T-cell (primary cell): ENCODE measurements around the gene COL4A3. TPM values are rescaled to one million over a fixed set of nuclear protein-coding genes. Genes with fewer than 3 reads are reported as not detected.
"Not testable (repeated sequence)": the region's sequence is repeated elsewhere in the genome, so short reads cannot be mapped to it uniquely, and the experiment has no call there.

ENCODE experiments used
- ATAC-seq, 4 experiments: fragments of 200-7000 bp in 3 of 4; fragments of 150-1000 bp in 1 of 4; cut with Tn5 transposase; replicated peaks in 1 of 4; 1 replicate in 3 of 4; 2 replicates in 1 of 4; pipeline ENCODE4 v1.10.0; 2021; ENCODE audit warnings: moderate library complexity in 3 of 4, mild to moderate bottlenecking in 2 of 4, moderate number of reproducible peaks in 1 of 4
- CTCF ChIA-PET, 2 donors: fragments of 300-600 bp; sonication (Branson Sonifier 250); formaldehyde crosslinking; loops; one replicate each; lab custom pipeline; 2022; ENCODE audit warnings: antibody characterized with exemption in 2 of 2; lab: Charles Lee
- POLR2A ChIA-PET, 2 donors: fragments of 300-600 bp; sonication (Branson Sonifier 250); formaldehyde crosslinking; loops; one replicate each; lab custom pipeline; 2022; ENCODE audit warnings: antibody characterized with exemption in 2 of 2; lab: Charles Lee
- DNase-seq, 35 experiments: peaks; one replicate each; pipeline versions ENCODE4 v3.0.0 to v3.0.0-alpha.2; 2013 to 2023
- H3K27ac ChIP-seq: one replicate; pipeline ENCODE4 v1.5.1; 2013; ENCODE audit warnings: low read length
- H3K27me3 ChIP-seq, 2 experiments: replicated peaks in 1 of 2; 1 replicate in 1 of 2; 2 replicates in 1 of 2; pipeline versions ENCODE4 v1.6.1 to v1.7.0; 2013; ENCODE audit warnings: low read length in 1 of 2, mixed read lengths in 1 of 2; ENCODE audit not compliant: control insufficient read depth in 2 of 2, insufficient read depth in 2 of 2; ENCODE audit errors: extremely low read depth in 1 of 2
- H3K36me3 ChIP-seq, 2 donors: 1 replicate in 1 of 2; 2 replicates in 1 of 2; pipeline versions ENCODE4 v1.6.1 to v1.7.0; 2013; ENCODE audit warnings: low read length in 1 of 2; ENCODE audit not compliant: control insufficient read depth in 2 of 2, insufficient read depth in 1 of 2; ENCODE audit errors: extremely low read depth in 1 of 2
- H3K4me1 ChIP-seq, 2 experiments: 1 replicate in 1 of 2; 2 replicates in 1 of 2; pipeline versions ENCODE4 v1.6.1 to v1.7.0; 2013; ENCODE audit warnings: low read length in 2 of 2, mixed read lengths in 1 of 2; ENCODE audit not compliant: insufficient read depth in 2 of 2, control insufficient read depth in 1 of 2; ENCODE audit errors: extremely low read depth in 1 of 2
- H3K4me3 ChIP-seq, 2 donors: 1 replicate in 1 of 2; 2 replicates in 1 of 2; pipeline versions ENCODE4 v1.5.1 to v1.7.0; 2013; ENCODE audit warnings: mild to moderate bottlenecking in 2 of 2, low read length in 1 of 2, moderate library complexity in 1 of 2; ENCODE audit not compliant: control insufficient read depth in 1 of 2; ENCODE audit errors: extremely low read depth in 1 of 2
- H3K9me3 ChIP-seq: 2 replicates; pipeline ENCODE4 v1.7.0; 2013
- H3K27ac Mint-ChIP-seq, 2 donors: one replicate each; pipeline ENCODE4 v1.8.0; 2020 to 2021; ENCODE audit warnings: mild to moderate bottlenecking in 2 of 2, mixed read lengths in 2 of 2
- H3K27me3 Mint-ChIP-seq, 2 donors: one replicate each; pipeline ENCODE4 v1.8.0; 2021 to 2022; ENCODE audit warnings: mixed read lengths in 2 of 2
- H3K36me3 Mint-ChIP-seq: one replicate; pipeline ENCODE4 v1.8.0; 2021; ENCODE audit warnings: mixed read lengths
- H3K4me1 Mint-ChIP-seq, 3 donors: one replicate each; pipeline ENCODE4 v1.8.0; 2020 to 2022; ENCODE audit warnings: mixed read lengths in 3 of 3, mild to moderate bottlenecking in 1 of 3
- H3K4me3 Mint-ChIP-seq, 3 donors: one replicate each; pipeline ENCODE4 v1.8.0; 2020 to 2022; ENCODE audit warnings: mild to moderate bottlenecking in 3 of 3, mixed read lengths in 3 of 3, moderate library complexity in 3 of 3
- H3K9me3 Mint-ChIP-seq, 3 donors: one replicate each; pipeline ENCODE4 v1.8.0; 2020 to 2022; ENCODE audit warnings: mixed read lengths in 3 of 3
- WGBS: methylation state at CpG from one replicate; pipeline ENCODE4 v1.1.5; 2013; ENCODE audit warnings: missing lambda C conversion rate; ENCODE audit not compliant: insufficient coverage; 5-methylcytosine and 5-hydroxymethylcytosine counted together
- total RNA-seq, 35 experiments: library from RNA in 6 of 35; stranded (reverse) in 6 of 35; fragments of 120-200 nt in 1 of 35; gene quantifications; one replicate each; pipeline versions ENCODE4 v1.2.1 to v1.2.4 and lab custom pipeline; 2013 to 2026

Gene COL4A3
- total RNA-seq, 5 donors from 2014 or later (not counting 1 experiment from before 2014, with no cell fraction given), result 0.35 to 0.65 (median 0.56) TPM

DNA sequence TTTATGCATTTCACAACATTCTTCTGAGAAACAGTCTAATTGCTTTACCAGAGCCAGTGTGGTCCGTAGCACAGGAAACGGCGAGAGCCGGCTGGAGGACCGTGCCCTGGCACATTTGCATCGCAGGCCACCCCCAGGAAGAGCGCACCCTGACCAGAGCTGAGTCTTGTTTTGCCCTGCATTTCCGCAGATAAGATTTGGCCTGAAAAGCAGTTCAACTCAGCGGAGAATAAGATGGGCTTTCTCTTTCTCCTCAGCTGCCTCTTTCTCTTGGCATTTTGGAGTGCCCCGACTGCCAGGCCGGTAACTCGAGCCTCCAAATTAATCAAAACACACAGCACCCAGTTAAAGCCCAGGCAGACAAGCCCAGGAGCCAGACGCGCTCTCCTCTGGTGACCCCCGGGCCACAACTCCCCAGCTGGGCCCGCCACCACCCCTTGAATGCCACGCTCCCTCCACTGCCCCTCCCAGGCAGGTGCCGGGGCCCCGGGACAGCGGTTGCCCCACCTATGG is 883 bp upstream of the COL4A3 start:
- no peaks in the 10 kb centered on the region for H3K9me3 ChIP-seq
- 3% methylated on average over 20 of the region's 20 CpGs for WGBS
- peaks cover 5 to 15% (median 12%) of the 10 kb centered on the region in 3 donors for H3K4me1 Mint-ChIP-seq
- no peaks in the 10 kb centered on the region for H3K36me3 Mint-ChIP-seq
- ATAC-seq (no peak), DNase-seq (no peak)
- no peak overlapping the region for H3K27ac Mint-ChIP-seq
- peaks cover 59 to 64% of the 10 kb centered on the region in 2 donors for H3K27me3 Mint-ChIP-seq
- H3K27ac ChIP-seq, result no peak overlapping the region
- H3K4me3 ChIP-seq, result peak overlapping the region in 1 of 2 donors; percentile 51
- POLR2A ChIA-PET, result no interaction called here
- peak overlapping the region; percentile 53 to 73 (median 53) for H3K4me3 Mint-ChIP-seq
- H3K27me3 ChIP-seq, result peaks cover 17 to 22% of the 10 kb centered on the region in 2 experiments
- CTCF ChIA-PET, result no interaction called here
- H3K4me1 ChIP-seq, result peaks cover 0 to 11% of the 10 kb centered on the region in 2 experiments
- no peaks in the 10 kb centered on the region for H3K36me3 ChIP-seq
- H3K9me3 Mint-ChIP-seq, result peaks cover 0 to 2% (median 0%) of the 10 kb centered on the region in 3 donors

DNA sequence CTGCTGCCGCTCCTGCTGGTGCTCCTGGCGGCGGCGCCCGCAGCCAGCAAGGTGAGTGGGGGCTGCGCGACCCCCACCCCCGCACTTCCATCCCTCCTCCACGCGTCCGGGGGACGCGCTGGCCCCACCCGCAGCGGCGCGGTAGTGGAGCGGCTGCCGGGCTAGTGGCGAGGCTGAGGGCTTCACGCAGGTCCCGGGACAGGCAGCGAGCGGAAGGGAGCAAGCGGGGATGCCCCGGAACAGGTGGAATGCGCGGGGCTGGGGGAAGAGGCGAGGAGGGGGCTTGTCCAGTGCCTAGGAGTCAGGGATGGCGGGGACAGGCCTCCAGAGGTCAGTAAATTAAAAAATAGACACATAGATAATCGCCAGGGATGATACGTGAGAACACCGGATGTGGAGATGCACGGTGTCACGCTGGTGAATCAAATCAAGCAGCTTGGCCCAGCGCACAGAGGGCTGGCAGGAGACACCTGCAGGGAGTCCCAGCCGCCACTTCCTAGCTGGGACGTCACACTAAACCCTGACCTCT is 403 bp downstream of the COL4A3 start:
- CTCF ChIA-PET, result no interaction called here
- POLR2A ChIA-PET, result no interaction called here
- H3K4me3 ChIP-seq, result peak overlapping the region in 1 of 2 donors; percentile 35
- WGBS, result 6% methylated on average over 25 of the region's 38 CpGs
- peak in 3 of 4 experiments; percentile 23 to 42 (median 34) for ATAC-seq
- H3K4me1 Mint-ChIP-seq, result peaks cover 5 to 15% (median 12%) of the 10 kb centered on the region in 3 donors
- no peaks in the 10 kb centered on the region for H3K36me3 ChIP-seq
- H3K27ac ChIP-seq, result no peak overlapping the region
- peaks cover 17 to 22% of the 10 kb centered on the region in 2 experiments for H3K27me3 ChIP-seq
- H3K9me3 Mint-ChIP-seq, result no peaks in the 10 kb centered on the region
- H3K27ac Mint-ChIP-seq, result no peak overlapping the region
- H3K4me1 ChIP-seq, result peaks cover 0 to 11% of the 10 kb centered on the region in 2 experiments
- no peaks in the 10 kb centered on the region for H3K9me3 ChIP-seq
- peak overlapping the region; percentile 56 to 61 (median 59) for H3K4me3 Mint-ChIP-seq
- DNase-seq, result peak in 3 of 35 experiments; percentile 1 to 3 (median 2)
- H3K27me3 Mint-ChIP-seq, result peaks cover 57% of the 10 kb centered on the region in 2 donors
- no peaks in the 10 kb centered on the region for H3K36me3 Mint-ChIP-seq

DNA sequence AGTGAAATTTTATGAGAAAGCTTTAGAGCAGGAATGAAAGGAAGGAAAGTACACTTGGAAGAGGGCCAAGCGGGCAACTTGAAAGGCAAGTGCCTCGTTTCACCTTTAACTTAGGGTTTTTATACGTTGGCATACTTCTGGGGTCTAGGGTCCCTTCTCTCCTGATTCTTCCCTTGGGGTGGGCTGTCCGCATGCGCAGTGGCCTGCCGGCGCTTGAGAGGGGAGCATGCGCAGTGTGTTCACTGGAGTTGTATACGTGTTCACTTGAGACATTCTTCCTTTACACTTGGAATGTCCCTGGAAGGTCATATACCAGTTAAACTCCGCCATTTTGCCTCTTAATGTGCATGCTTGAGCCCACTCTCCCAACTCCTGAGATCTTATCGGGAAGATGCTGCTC is 7.4 kb downstream of the COL4A3 start:
- H3K9me3 ChIP-seq, H3K4me3 ChIP-seq, POLR2A ChIA-PET, H3K9me3 Mint-ChIP-seq, H3K27me3 ChIP-seq, H3K27ac ChIP-seq, H3K4me3 Mint-ChIP-seq, H3K36me3 Mint-ChIP-seq, H3K4me1 Mint-ChIP-seq, ATAC-seq, DNase-seq, H3K27ac Mint-ChIP-seq, H3K4me1 ChIP-seq, H3K36me3 ChIP-seq: not testable (repeated sequence)
- WGBS, result 94% methylated on average over 9 of the region's 11 CpGs
- CTCF ChIA-PET, result interaction anchor here in 1 of 2 donors (0.5 kb wide), 1 partner anchor 324 kb away, joined by 5 read pairs; no protein-coding TSS in a partner anchor
- peaks cover 5 to 16% of the 10 kb centered on the region in 2 donors for H3K27me3 Mint-ChIP-seq

DNA sequence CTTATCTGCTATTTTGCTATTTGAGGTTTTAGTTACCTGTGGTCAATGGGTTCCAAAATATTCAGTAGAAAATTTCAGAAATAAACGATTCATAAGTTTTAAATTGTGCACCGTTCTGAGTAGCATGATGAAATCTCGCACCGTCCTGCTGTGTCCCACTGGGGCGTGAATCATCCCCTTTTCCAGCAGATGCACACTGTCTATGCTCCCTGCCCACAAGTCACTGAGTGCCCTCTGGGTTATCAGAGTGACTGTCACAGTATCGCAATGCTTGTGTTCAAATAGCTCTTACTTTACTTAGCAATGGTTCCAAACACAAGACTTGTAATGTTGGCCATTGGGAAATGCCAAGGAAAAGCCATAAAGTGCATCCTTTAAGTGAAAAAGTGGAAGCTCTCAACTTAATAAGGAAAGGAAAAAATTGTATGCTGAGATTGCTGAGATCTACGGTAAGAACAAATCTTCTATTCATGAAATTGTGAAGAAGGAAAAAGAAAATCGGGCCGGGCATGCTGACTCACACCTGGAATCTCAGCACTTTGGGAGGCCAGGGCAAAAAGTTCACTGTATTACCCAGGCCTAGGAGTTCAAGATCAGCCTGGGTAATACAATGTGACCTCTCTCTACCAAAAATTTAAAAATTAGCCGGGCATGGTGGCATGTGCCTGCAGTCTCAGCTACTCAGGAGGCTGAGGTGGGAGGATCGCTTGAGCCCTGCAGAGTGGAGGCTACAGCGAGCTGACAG is 13.3 kb downstream of the COL4A3 start:
- Histone ChIP-seq H3K27ac (no peak overlapping the region), H3K4me3 (no peak overlapping the region), H3K9me3 (no peaks in the 10 kb centered on the region), H3K4me1 (no peaks in the 10 kb centered on the region), H3K27me3 (no peaks in the 10 kb centered on the region), H3K36me3 (no peaks in the 10 kb centered on the region)
- no peak for ATAC-seq
- no peak for DNase-seq
- Mint-ChIP-seq H3K4me1 (no peaks in the 10 kb centered on the region), H3K27ac (no peak overlapping the region), H3K4me3 (no peak overlapping the region), H3K27me3 (peaks cover 3 to 15% of the 10 kb centered on the region in 2 donors), H3K9me3 (no peaks in the 10 kb centered on the region), H3K36me3 (no peaks in the 10 kb centered on the region)
- 95% methylated on average over 5 of the region's 12 CpGs for WGBS
- ChIA-PET POLR2A (interaction anchor here (0.6 to 0.7 kb wide), 2 partner anchors 112 to 341 kb away, joined by 3 to 7 read pairs; partner anchors contain the start of gene RHBDD1 (in 1 of the 2)), CTCF (interaction anchor here in 1 of 2 donors (0.7 kb wide), 1 partner anchor 7 kb away, joined by 6 read pairs; no protein-coding TSS in a partner anchor)

DNA sequence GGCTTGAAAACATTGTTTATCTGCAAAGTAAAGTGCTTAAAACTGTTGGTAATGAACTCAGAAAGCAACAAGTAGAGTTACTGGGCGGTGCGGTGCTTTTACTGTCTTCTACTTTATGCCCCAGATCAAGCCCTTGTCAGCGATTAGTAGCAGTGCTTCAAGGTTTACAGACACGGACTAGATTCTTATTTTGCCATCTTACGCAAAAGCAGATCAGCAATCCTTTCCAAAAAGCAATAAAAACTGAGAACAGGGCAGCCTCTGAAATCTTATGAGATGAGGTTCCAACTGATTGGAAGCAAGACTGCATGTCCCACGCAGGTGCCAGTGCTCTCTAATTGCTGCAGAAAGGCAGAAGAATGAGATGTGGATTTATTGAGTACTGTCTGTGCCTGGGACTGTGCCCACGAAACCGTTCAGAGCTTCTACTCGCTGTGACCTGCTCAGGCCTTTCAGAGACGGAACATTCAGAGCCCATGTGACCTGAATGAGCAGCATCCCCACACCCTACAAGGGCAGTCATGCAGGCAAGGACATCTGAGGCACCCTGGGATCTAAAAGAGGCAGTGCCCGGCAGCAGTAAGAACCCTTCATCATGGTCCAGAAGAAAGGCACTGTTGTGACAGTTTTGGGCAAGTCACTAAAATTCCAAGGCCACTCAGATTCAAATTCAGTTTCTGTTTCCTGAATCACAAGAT is 15.7 kb downstream of the COL4A3 start:
- Mint-ChIP-seq H3K27me3 (peaks cover 3 to 11% of the 10 kb centered on the region in 2 donors), H3K9me3 (no peaks in the 10 kb centered on the region), H3K27ac (no peak overlapping the region), H3K36me3 (no peaks in the 10 kb centered on the region), H3K4me1 (no peaks in the 10 kb centered on the region), H3K4me3 (no peak overlapping the region)
- ChIA-PET CTCF (no interaction called here), POLR2A (no interaction called here)
- Histone ChIP-seq H3K36me3 (no peaks in the 10 kb centered on the region), H3K4me1 (no peaks in the 10 kb centered on the region), H3K27me3 (no peaks in the 10 kb centered on the region), H3K27ac (no peak overlapping the region), H3K9me3 (no peaks in the 10 kb centered on the region), H3K4me3 (no peak overlapping the region)
- DNase-seq (no peak), ATAC-seq (no peak)
- WGBS, result 95% methylated on average over 6 of the region's 11 CpGs

DNA sequence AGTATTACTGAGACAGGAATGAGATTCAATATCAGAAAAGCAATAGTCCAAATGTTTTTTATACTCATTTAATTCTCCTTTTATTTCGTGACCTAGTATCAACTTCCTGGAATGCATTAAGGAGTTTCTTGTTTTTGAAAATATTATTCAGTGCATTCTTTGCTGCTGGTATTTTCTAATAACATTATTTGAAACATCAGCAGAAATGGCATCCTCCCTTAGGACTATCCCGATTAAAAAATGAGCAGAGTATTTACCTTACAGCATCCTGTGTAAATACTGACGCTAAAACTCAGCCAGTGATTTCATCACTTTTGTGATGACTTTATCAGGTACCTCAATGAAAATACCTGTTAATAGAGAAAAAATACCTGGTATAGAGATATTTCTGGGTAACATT is 16.3 kb downstream of the COL4A3 start:
- H3K4me3 ChIP-seq, result no peak overlapping the region
- ATAC-seq (no peak), DNase-seq (no peak)
- Mint-ChIP-seq H3K27ac (no peak overlapping the region), H3K36me3 (no peaks in the 10 kb centered on the region), H3K27me3 (peaks cover 3 to 12% of the 10 kb centered on the region in 2 donors), H3K9me3 (no peaks in the 10 kb centered on the region), H3K4me3 (no peak overlapping the region), H3K4me1 (no peaks in the 10 kb centered on the region)
- WGBS, result no CpG with 5 or more reads among the region's 3 CpGs
- no peaks in the 10 kb centered on the region for H3K4me1 ChIP-seq
- H3K27me3 ChIP-seq, result no peaks in the 10 kb centered on the region
- no peaks in the 10 kb centered on the region for H3K36me3 ChIP-seq
- H3K9me3 ChIP-seq, result no peaks in the 10 kb centered on the region
- ChIA-PET POLR2A (no interaction called here), CTCF (no interaction called here)
- no peak overlapping the region for H3K27ac ChIP-seq
